Prostate gland (tissue), 2 donors: ENCODE results near the gene REXO4.

ENCODE experiments used
- POLR2AphosphoS5 ChIP-seq: sonication (generic); formaldehyde crosslinking; IDR thresholded peaks from one replicate; pipeline ENCODE4 v1.6.1; 2017; ENCODE audit warnings: antibody characterized with exemption
- TF ChIP-seq, protein P1 (sequence below), 4 experiments: fragments of 200-600 bp in 2 of 4; fragments of 450-650 bp in 2 of 4; sonication (generic) in 2 of 4; IDR thresholded peaks; 1 replicate in 3 of 4; 2 replicates in 1 of 4; pipeline ENCODE4 v1.5.1; 2016 to 2019; ENCODE audit warnings: antibody characterized with exemption in 4 of 4, mild to moderate bottlenecking in 2 of 4, moderate library complexity in 2 of 4

DNA sequence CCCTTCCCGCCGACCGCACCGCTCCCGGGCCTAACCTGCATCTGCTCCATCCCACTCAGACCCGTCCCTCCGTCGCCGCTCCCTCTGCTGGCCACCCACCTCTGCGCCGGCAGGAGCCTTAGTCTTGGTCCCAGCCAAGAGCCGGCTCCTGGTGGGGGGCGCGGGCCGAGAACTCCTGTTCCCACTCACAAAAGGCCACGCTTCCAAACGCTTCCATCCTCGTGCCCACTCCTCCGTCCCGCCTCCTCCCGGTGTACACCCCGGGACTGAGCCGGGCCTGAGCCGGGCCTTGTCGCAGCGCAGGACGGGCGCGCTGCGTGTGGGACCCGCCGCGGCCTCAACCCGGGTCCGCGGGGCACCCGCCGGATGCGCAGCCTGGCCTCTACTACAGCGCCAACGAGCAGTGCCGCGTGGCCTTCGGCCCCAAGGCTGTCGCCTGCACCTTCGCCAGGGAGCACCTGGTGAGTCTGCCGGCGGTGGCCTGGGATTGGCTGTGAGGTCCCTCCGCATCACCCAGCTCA lies 11.9 kb upstream of the REXO4 start:
- TF ChIP-seq, protein P1, sequence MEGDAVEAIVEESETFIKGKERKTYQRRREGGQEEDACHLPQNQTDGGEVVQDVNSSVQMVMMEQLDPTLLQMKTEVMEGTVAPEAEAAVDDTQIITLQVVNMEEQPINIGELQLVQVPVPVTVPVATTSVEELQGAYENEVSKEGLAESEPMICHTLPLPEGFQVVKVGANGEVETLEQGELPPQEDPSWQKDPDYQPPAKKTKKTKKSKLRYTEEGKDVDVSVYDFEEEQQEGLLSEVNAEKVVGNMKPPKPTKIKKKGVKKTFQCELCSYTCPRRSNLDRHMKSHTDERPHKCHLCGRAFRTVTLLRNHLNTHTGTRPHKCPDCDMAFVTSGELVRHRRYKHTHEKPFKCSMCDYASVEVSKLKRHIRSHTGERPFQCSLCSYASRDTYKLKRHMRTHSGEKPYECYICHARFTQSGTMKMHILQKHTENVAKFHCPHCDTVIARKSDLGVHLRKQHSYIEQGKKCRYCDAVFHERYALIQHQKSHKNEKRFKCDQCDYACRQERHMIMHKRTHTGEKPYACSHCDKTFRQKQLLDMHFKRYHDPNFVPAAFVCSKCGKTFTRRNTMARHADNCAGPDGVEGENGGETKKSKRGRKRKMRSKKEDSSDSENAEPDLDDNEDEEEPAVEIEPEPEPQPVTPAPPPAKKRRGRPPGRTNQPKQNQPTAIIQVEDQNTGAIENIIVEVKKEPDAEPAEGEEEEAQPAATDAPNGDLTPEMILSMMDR (IDR thresholded peaks at IDR 0.05), result peak in 2 of 4 experiments; percentile 8 to 44
- TF ChIP-seq POLR2AphosphoS5, result no peak
